Stimulated activated CD4-positive, alpha-beta T cell treated with anti-CD3 and anti-CD28 coated beads, Interleukin-4, amount 100 ng/mL, for 1 hour (primary cell): ENCODE data around the gene ZFPM1.

ENCODE experiments used
- DNase-seq: peaks from one replicate; pipeline ENCODE4 v3.0.0-alpha.2; 2020

The ZFPM1 gene

DNA sequence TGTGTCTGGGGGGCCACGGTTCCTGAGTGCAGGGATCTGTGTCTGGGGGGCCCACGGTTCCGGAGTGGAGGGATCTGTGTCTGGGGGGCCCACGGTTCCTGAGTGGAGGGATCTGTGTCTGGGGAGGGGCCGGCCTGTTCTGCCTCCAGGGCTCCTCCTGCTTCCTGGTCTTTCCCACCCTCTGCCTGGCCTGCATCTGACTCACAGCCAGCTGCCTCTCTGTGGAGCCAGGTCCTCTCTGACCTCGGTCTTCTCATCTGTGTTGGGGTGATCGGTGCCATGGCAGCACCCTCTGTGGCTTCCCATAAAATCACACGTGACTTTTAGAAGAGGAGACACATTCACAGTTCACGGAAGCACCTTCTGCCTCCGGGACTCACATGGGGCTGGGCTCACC is 50.3 kb downstream of the ZFPM1 start:
- DNase-seq: no peak

DNA sequence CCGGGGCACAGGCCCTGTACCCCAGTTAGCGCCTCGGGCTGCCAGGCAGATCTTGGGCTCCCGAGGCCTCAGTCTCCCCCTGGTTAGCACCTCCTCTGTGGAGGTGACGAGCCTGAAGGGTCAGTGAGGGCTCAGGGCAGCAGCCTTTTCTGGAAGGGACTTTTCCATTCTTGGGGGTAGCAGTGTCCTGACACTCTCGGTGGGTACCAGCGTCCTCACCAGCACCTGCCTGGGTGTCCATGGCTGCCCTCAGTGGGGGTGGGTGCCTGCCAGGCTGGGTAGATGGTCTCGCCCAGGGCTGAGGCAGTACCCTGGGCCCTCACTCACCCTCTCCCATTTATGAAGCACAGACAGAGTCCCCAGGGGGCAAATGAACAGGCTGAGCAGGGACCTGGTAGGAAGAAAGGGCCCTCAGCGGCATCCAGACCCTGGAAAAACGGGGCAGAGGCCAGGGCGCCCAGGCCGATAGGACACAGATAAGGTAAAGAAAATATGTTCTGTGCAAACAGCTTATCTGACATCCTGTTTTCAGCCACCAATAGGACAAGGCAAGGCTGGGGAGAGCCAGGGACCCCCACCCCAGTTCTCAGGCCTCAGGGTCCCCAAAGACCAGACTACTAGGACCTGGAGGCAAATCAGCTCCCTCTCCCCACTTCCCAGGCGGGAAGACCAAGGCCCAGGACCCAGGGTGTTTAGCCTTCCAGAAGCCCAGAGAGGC is 50.9 kb downstream of the ZFPM1 start:
- no peak for DNase-seq

DNA sequence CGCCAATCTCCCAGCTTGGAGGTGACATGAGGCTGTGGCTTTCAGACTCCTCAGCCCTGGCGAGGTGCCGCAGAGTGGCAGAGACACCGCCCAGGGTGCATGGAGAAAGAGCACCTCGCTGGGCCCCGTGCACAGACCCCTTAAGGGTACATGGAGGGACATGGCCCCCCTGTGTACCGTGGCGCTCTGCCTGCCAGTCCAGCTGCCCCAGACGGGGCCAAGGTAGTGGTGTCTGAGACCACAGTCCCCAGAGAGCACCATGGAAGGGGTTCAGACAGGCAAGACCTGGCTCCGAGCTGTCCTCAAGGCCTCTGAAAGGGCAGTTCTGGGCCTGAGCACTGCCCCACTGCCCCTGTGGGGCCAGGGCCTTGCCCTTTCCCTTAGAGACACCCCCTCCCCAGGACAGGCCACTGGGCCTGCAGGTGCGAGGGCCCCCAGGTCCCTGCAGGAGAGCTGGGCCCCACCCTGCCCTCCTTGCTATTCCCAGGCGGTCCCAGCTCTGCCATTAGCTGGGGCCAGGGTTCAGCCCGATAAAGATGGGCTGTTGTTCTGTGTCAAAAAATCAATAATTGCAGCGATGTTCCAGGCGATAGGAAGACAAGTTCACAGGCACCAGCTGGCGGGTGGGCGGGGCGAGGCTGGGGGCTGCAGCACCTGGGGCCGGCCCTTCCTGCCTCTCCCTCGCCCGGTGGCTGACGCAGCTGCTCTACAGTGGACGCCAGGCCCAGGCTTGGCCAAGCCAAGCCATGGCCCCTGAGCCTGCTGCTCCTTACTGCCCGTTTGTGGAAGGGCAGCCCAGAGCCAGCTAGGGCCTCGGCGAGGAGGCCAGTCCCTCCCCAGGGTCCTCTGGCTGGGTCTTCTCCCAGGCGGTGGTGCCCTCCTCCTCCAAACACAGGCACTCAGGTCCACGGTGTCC is 51.7 kb downstream of the ZFPM1 start:
- no peak for DNase-seq

DNA sequence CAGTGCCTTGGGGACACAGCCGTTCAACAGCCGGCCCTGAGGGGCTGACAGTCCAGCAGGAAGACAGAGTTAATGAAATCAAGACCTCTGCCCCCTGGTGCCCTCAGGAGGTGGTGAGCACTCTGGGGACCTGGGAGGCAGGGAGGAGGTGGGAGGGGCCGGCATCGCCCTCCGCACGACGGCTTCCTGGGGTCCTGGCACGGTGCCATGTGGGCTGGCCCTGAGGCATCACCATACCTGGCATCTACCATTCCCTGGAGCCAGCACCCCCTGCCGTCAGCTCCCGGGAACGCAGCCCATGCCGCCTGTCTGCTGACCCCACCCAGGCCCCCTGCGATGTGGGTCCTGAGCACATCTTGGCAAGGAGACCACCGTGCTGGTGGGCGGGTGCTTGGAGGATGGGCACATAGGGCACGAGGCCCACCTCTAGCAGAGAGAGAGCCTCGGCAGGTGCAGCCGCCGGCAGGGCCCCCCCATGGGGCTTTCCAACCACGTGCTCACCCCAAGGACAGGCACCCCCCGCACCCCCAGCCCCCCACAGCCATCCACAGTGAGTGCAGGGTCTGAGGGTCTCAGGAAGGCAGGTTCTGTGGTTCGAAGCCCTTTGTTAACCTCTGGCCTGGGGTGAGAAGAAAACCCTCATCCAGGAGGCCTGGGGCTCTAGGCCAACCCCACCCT is 52.5 kb downstream of the ZFPM1 start:
- peak; percentile 67 for DNase-seq

DNA sequence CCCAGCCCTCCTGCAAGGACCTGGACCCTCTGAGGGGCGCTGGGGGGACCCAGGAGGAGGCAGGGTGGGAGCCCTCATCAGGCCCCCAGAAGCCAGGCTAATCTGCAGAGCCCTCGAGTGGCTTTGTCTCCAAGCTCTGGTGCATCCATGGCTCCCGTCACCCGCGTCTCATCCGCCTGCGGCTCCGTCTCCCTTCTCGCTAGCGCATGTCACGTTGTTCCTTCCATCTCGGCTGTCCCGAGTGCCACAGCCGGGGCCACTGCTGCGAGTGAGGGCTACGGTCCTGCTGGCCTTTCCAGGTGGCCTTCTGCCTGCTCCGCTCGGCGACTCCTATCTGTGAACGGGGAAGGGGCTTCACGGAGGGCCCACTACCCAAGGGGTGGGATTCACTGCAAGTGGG is 53.6 kb downstream of the ZFPM1 start:
- DNase-seq: no peak

DNA sequence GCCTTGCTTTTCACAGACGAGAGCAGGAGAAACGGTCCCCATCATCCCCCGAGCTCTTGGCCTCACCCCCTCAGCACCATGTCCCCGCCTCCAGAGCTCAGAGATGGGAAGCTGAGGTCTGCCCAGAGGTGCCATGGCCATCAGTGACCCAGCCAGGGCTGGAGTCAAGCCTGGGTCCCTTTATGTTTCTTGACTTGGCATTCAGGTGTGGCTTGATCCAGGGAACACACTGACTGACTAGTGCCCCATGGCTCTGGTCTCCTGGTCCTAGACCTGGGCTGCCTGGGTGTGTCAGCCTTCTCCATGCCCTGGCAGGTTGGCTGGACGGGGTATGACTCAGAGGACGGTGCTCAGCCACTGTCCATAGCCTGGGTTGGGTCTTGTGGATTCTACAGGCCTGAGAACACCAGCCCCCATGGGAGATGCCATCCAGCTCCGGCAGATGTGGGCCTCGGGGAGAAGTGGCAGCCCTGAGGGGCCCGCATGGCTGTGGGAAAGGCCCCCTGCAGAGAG is 54.2 kb downstream of the ZFPM1 start:
- no peak for DNase-seq

DNA sequence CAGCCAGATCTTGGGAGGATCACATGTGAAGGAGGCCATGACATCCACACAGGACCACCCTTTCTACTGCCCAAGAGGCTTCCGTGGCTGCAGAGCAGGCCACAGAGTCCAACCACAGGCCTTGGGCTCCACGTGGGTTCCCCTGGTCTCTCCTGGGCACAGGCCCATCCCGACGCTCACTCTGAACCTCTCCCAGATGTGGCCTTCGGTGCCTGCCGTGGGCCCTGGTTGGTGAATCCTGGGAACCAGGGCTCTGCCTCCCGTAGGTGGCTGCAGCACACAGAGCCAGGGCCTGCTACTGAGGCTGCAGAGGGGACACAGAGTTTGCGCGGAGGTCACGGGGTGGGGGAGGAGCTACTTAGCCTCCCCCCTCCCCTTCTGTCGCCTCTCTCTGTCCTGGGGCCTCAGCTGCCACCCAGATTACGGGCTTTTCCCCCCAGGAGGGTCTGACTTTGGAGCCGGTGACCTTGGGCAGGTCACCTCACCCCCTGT is 55.3 kb downstream of the ZFPM1 start:
- no peak for DNase-seq

DNA sequence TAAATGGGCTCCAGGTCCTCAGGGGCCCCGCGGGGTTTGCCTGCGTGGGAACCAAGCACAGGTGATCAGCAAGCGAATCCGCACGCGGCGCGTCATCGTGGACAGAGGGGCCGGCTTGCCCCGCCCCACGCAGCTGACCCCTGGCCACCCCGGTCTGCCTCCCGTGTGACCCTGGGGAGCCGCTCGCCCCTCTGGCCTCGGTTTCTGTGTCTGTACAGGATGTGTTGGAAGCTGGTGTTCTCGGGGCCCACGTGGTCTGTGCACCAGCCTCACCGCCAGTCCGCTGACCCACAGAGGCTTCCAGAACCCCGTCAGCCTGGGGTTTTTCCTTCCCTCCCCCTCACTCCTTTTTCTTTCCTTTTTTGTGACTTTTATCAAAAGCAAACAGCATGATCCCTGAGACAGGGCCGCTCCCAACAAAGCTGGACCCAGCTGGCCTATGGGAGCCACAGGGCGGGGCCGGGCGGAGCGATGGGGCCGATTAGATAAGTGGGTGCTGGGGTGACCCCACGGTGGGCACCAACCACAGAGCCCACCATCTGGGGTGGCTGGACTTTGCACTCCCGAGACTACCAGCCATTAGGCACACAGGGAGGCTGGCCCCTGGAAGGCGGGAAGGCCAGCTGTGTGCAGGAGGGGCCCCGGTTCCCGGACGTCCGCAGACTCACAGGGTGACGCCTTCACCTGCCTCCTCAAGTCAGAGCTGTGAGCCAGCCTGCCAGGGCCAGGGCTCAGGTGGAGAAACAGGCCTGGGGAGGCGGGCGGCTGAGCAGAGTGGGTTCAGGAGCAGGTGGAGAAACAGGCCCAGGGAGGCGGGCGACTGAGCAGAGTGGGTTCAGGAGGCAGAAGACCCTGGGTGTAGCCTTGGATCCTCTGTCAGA is 56.0 kb downstream of the ZFPM1 start:
- DNase-seq: no peak

DNA sequence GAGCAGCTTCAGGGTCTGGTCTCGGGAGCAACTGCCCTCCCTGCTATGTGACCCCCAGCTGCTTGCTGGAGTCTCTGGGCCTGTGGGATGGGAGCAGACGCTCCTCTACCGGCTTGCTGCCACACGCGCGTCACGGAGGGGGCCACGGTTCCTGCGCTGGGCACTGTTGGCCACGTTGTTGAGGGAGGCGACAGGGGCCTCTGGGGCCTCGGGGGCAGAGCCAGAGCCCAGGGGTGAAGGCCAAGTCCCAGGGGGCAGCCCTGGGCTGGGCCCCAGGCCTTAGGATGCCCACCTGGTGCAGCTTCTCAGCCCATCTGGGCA is 56.6 kb downstream of the ZFPM1 start:
- no peak for DNase-seq

DNA sequence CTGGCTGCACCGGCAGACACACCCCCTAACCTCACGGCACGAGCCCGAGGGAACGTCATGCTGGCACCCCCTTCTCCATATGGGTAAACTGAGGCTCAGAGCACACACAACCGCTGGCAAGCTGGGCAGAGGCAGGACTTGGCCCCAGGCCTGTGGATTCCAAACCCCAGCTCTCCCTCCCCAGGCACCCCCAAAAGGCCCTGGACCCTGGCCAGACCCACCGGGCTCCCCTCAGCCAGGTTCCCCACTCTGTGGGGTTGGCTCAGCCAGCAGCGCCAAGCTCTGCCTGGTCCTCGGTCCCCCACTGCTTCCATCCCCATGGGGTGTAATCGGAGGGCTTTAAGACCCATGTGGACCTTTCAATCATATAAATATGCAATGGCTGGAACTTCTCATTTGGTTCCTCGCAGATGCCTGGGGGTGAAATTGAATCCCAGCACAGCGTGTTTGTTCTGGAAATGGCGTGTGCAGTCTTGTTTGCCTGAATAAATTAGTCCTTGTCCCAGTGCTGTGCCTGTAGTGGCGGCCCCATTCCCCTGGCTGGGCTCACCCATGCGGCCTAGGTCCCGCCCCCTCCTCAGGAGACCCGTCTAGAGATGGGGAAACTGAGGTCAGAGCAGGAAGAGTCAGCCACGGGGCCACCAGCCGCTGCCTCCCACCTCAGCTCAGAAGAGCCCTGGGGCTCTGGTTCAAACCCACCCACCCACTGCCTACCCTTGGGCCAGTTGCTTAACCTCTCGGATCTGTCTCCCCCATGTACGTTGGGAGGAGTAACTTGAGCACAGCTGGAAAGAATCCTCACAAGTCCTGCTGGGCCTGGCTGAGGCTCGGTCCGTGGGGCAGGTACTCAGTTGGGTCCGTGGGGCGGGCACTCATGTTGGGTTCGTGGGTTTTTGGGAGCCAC is 57.3 kb downstream of the ZFPM1 start:
- DNase-seq: no peak

DNA sequence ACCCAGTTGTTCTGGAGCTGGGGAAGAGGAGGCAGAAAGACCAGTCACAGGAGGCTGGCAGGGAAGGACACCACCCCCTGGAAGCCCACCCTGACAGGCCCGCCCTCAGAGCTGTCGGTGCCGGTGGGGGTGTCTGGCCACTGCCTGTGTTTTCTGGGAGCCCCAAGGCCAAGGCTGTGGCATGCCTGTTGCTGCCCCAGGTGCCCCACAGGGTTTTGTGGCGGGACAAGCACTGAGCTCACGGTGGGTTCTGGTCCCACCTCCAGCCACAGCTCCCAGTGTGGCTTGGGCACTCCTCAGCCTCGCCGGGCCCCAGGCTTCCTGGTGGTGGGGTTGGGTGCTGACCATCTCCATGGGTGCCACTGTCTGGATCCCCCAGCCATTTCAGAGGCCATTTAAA is 58.0 kb downstream of the ZFPM1 start:
- no peak for DNase-seq

DNA sequence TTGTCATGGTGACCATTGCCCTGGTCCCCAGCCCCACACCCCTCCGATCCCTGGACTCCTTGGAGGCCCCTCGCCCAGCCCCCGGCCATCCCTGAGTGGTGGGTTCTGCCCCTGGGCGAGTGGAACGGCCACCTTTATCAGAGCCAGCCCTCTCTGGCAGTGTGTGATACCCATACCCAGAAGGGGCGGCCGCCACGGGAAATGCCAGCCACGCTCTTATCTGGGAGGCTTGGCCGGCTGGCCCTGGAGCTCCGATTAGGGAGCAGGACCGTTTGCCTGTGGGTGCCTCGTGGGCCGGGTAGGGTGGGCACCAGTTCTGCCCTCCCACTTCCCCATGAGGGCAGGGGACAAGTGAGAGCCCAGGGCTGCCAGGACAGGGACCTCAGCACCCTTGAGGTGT is 58.8 kb downstream of the ZFPM1 start:
- no peak for DNase-seq

DNA sequence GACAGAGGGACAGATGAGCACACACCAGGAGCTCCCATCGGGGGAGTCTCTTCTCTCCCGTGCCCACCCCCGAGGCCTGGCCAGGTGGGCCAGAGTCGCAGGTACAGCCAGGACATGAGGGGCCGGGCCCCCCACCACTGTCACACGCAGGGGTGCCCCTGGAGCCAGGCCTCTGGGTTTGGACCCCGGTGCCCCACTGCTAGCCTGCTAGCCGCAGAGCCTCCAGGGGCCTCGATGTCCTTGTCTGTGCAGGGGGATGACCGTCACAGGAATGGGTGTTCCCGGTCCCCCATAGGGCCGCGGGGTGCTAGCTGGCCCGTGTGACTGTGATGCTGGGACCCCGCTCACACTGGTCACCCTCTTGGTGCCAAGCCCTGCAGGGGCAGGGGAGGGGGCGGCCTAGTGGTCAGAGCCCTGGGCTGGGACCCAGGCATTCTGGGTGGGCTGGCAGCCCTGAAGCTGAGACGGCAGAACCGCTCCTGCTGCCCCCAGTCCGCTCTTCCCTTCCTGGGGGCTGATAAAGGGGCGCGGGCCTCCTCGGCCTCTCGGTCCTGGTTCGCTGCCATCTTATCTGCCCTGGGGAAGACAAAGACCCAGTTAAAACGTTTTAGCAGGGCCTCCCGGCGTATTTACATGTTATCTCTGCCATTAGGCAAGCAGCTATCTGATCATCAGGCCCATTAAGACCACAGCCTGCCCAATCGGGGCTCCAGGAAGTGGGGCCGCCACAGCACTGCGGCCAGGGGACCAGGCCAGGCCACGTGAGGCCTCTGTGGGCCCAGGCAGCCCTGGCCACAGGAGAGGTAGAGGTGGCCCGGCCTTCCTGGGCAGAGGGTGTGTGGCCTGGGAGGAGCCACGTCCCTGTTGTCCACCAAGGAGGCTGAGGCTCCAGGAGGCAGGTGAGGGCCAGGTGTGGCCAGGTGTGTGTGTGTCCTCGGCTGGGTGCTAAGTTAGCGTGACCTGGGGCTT is 59.9 kb downstream of the ZFPM1 start:
- DNase-seq: no peak

DNA sequence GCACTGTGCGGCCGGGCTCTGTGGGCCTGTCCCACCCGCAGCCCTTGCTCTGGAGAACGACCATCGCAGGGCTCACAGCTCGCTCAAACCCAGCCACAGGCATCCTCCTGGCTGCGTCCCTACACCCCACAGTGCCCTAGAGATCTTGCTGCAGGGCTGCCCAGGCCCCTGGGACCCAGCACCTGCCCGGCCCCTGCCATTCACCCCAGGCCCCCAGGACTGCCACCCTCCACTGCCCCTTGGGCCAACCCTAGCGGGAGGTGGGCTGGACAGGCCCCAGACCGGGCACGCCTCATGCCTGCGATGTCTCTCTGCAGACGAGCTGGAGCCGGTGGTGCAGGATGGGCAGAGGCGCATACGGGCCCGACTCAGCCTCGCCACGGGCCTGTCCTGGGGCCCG is 61.0 kb downstream of the ZFPM1 start:
- DNase-seq: no peak

DNA sequence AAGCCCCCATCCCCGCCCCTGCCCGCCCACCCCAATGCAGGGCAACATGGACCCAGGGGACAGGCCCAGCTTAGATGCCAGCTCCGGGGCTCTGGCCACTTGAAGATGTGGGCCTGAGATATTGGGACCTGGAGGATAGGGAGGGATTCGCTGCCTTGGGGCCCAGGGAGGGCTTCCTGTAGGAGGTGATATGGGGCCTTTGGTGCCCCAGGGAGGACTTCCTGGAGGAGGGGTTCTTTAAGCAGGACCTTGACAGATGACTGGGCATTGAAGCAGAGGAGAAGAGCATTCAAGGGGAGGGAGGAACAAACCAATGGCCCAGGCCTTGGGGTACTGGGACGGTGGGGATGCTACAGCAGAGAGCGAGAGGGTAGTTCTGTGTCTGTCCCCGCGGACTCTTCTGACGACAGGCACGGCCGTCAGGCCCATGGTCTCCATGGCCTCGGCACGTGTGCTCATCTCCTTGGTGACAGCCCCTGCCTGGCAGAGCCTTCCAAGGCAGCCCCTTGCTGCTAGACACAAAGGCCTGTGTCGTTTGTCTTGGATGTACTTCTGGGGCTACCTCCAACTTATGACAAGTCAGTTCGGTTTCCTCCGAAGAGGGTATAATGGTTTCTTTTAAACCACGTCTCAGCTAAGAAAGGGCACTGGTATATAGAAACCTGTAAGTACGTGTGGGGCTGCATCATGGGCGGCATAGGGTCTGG is 61.6 kb downstream of the ZFPM1 start:
- DNase-seq: no peak

DNA sequence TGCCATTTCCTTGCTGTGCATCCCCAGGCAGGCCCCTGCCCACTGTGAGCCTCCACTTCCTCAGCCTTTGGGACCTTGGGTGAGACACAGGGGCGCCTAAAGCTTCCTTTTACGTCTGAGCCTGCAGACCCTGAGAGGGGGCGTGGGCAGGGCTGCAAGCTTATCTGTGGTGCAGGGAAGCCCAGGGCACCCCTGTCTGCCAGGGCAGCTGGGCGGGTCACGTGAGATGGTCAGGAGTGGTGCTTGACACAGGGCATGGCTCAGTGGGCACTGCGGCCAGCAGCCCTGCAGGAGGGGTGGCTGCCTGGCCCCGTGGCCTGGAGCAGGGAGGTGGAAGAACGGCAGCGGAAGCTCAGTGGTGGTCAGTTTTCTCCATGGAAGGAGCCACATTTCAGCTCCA is 62.3 kb downstream of the ZFPM1 start:
- DNase-seq: no peak

DNA sequence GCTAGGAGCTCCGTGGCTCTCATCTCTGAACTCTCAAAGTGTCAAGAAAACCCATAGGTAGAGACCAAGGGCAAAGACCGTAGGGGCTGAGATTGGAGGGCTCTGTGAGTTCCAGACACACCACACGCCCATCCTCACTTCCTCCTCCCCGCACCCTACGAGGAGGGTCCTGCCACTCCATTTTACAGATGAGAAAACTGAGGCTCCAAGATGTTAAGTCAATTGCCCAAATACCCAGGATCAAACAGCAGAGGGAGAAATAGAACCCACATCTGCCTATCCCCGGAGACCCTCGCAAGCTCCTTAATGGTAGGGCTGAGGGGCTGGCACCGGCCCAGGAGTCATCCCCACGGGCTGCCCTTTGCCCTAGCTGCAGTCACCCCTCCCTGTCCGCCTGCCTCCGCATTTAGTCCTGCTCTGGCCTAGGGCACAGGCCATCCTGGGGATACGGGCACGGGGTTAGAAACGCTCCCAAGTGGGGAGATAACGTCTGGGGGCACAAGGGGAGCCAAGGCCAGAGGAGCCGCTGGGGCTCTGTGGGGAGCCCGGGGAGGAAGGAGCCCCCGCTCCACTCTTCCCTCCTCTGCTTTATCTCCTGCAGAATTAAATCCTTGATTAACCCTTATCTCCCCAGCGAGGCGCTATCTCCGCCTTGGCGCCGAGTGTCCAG is 63.0 kb downstream of the ZFPM1 start:
- DNase-seq: no peak

DNA sequence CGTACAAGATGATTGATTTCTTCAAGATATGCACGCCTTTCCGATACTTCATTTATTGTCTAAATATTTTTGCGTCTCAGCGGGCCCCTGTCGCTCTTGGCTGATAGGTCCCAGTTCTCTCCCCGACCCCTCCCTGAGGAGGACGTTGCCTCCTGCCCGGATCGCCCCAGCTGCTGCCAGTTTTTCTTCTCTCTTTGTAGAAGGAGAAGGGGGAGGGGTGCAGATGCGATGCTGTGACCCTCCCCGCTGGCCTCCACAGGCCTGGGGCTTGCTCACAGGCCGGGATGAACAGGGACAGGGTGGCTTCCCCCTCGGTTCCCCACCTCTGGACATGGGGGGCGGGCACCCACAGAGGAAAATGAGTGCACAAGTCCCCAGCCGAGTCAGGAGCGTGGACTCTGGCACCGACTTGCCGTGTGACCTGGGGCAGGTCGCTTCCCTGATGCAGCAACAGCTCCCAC is 63.6 kb downstream of the ZFPM1 start:
- no peak for DNase-seq
